ENCODE data around the gene ANAPC2.

ANAPC2 gene

GRCh38 chr9:137230705-137231371 lies 42.5 kb upstream of the ANAPC2 start, which contains the start of gene SLC34A3:
Gene SLC34A3, plus strand, starts transcription at chr9:137230901. Its CDS starts 802 bp downstream, at chr9:137231703.
- no peak for DNase-seq
- no peak within 1 kb of the TSS for H3K4me2 ChIP-seq (ENCODE audit: low read length)

GRCh38 chr9:137229903-137230704 lies 41.7 kb upstream of the ANAPC2 start:
- H3K56ac ChIP-seq (ENCODE audit: low read length) = no peak overlapping the region
- H3K4me2 ChIP-seq (ENCODE audit: low read length) = no peak overlapping the region
- H4K5ac ChIP-seq (ENCODE audit: low read length) = no peak overlapping the region
- no peaks in the 10 kb centered on the region for H3K4me1 ChIP-seq (ENCODE audit: control insufficient read depth, low read depth, low read length)
- H2BK120ac ChIP-seq (ENCODE audit: low read depth, low read length) = no peak overlapping the region
- no CpG with 5 or more reads among the region's 31 CpGs for WGBS (ENCODE audit: extremely low coverage, insufficient coverage, low lambda C conversion rate)
- no peak for DNase-seq
- no peaks in the 10 kb centered on the region for H3K79me1 ChIP-seq (ENCODE audit: low read length)
- no peak overlapping the region for H4K8ac ChIP-seq (ENCODE audit: low read depth, low read length)
- H3K27ac ChIP-seq (ENCODE audit: low read depth, low read length) = no peak overlapping the region
- H3K18ac ChIP-seq (ENCODE audit: low read length) = no peak overlapping the region
- H3K4me3 ChIP-seq (ENCODE audit: low read length) = no peak overlapping the region
- H3K36me3 ChIP-seq (ENCODE audit: control insufficient read depth, insufficient read depth, low read length) = no peaks in the 10 kb centered on the region
- no peaks in the 10 kb centered on the region for H3K27me3 ChIP-seq (ENCODE audit: insufficient read depth, low read length, poor library complexity)
- H2BK5ac ChIP-seq (ENCODE audit: low read length) = no peak overlapping the region
- no peak overlapping the region for H2BK15ac ChIP-seq (replicated peaks; ENCODE audit: low read depth)
- no peak overlapping the region for H3K9ac ChIP-seq (ENCODE audit: low read length)
- H3K23ac ChIP-seq (ENCODE audit: low read length) = no peak overlapping the region
- H3K79me2 ChIP-seq (ENCODE audit: control insufficient read depth, insufficient read depth, low read length) = no peaks in the 10 kb centered on the region
- H3K4ac ChIP-seq (ENCODE audit: low read depth, low read length) = no peak overlapping the region
- H2AK5ac ChIP-seq (ENCODE audit: low read length) = no peak overlapping the region

More at GRCh38 chr9:137230705-137231371, 42.5 kb upstream of the ANAPC2 start, which contains the start of gene SLC34A3:
- Histone ChIP-seq H3K79me1 (ENCODE audit: low read length) (no peaks in the 10 kb centered on the region), H2AK5ac (ENCODE audit: low read length) (no peak within 1 kb of the TSS), H2BK15ac (replicated peaks; ENCODE audit: low read depth) (no peak within 1 kb of the TSS), H3K9ac (ENCODE audit: low read length) (no peak within 1 kb of the TSS), H2BK5ac (ENCODE audit: low read length) (no peak within 1 kb of the TSS), H3K27ac (ENCODE audit: low read depth, low read length) (no peak within 1 kb of the TSS), H3K4me3 (ENCODE audit: low read length) (no peak within 1 kb of the TSS), H3K18ac (ENCODE audit: low read length) (no peak within 1 kb of the TSS), H3K27me3 (ENCODE audit: insufficient read depth, low read length, poor library complexity) (no peaks in the 10 kb centered on the region), H3K4ac (ENCODE audit: low read depth, low read length) (no peak within 1 kb of the TSS), H3K36me3 (ENCODE audit: control insufficient read depth, insufficient read depth, low read length) (no peaks in the 10 kb centered on the region), H2BK120ac (ENCODE audit: low read depth, low read length) (no peak within 1 kb of the TSS), H3K23ac (ENCODE audit: low read length) (no peak within 1 kb of the TSS), H3K79me2 (ENCODE audit: control insufficient read depth, insufficient read depth, low read length) (no peaks in the 10 kb centered on the region), H3K56ac (ENCODE audit: low read length) (no peak within 1 kb of the TSS), H4K8ac (ENCODE audit: low read depth, low read length) (no peak within 1 kb of the TSS), H4K5ac (ENCODE audit: low read length) (no peak within 1 kb of the TSS), H3K4me1 (ENCODE audit: control insufficient read depth, low read depth, low read length) (no peaks in the 10 kb centered on the region)
- no CpG with 5 or more reads among the region's 14 CpGs for WGBS (ENCODE audit: extremely low coverage, insufficient coverage, low lambda C conversion rate)

DNA sequence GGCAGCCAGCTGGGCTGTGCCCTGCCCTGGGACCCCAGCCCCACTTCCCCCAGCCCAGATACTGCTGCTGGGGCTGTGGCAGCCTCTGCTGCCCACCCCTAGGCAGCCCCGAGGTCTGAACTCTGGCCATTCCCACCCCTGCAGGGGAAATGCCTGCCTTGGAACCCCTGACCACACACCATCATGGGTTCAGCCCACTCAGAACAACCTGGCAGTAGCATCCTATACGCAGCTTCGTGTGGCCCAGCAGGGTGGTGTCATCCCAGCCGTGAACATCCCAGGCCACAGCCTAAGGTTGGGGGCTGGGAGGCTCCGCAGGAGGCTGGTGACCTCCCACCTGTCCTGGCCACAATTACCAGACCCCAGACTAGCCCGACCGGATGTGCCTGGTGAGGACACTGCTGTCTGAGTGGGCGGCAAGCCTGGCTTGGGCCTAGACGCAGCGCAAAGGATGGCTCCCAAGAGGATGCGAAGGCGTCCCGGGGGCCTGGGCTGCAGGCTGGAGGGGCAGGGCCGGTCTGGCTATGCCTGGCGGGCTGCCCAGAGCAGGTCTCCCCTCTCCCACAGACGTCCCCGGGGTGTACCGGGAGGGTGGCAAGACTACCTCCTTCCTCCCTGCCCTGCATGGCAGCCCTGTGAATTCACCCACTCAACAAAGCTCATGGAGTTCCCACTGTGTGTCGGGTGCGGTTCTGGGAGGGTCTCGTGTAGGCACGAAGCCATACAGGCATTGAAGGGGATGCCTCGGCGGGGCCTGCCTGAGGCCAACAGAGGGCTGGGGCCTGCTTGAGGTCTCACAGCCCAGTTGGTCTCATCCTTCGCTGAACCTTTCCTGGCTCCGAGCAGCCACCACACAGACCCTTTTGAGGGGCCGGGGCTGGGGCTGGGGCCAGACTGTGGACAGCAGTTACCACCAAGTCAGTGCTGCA lies 40.9 kb upstream of the ANAPC2 start:
- H3K56ac ChIP-seq (ENCODE audit: low read length) = no peak overlapping the region
- no CpG with 5 or more reads among the region's 27 CpGs for WGBS (ENCODE audit: extremely low coverage, insufficient coverage, low lambda C conversion rate)
- H3K4me3 ChIP-seq (ENCODE audit: low read length) = no peak overlapping the region
- no peak overlapping the region for H2BK15ac ChIP-seq (replicated peaks; ENCODE audit: low read depth)
- no peak overlapping the region for H3K4me2 ChIP-seq (ENCODE audit: low read length)
- no peak overlapping the region for H2AK5ac ChIP-seq (ENCODE audit: low read length)
- H4K5ac ChIP-seq (ENCODE audit: low read length) = no peak overlapping the region
- no peak overlapping the region for H3K18ac ChIP-seq (ENCODE audit: low read length)
- no peak overlapping the region for H3K9ac ChIP-seq (ENCODE audit: low read length)
- no peaks in the 10 kb centered on the region for H3K79me1 ChIP-seq (ENCODE audit: low read length)
- no peaks in the 10 kb centered on the region for H3K79me2 ChIP-seq (ENCODE audit: control insufficient read depth, insufficient read depth, low read length)
- no peak overlapping the region for H3K4ac ChIP-seq (ENCODE audit: low read depth, low read length)
- H3K23ac ChIP-seq (ENCODE audit: low read length) = no peak overlapping the region
- H4K8ac ChIP-seq (ENCODE audit: low read depth, low read length) = no peak overlapping the region
- H3K27me3 ChIP-seq (ENCODE audit: insufficient read depth, low read length, poor library complexity) = no peaks in the 10 kb centered on the region
- no peak overlapping the region for H2BK5ac ChIP-seq (ENCODE audit: low read length)
- H3K36me3 ChIP-seq (ENCODE audit: control insufficient read depth, insufficient read depth, low read length) = no peaks in the 10 kb centered on the region
- no peak overlapping the region for H2BK120ac ChIP-seq (ENCODE audit: low read depth, low read length)
- H3K27ac ChIP-seq (ENCODE audit: low read depth, low read length) = no peak overlapping the region
- DNase-seq = no peak
- no peaks in the 10 kb centered on the region for H3K4me1 ChIP-seq (ENCODE audit: control insufficient read depth, low read depth, low read length)

- no peak overlapping the region for H3K23ac ChIP-seq (ENCODE audit: low read length)
- no peaks in the 10 kb centered on the region for H3K27me3 ChIP-seq (ENCODE audit: insufficient read depth, low read length, poor library complexity)
- no peak overlapping the region for H4K5ac ChIP-seq (ENCODE audit: low read length)
- no peak overlapping the region for H3K4ac ChIP-seq (ENCODE audit: low read depth, low read length)
- no peak overlapping the region for H3K4me3 ChIP-seq (ENCODE audit: low read length)
- no peak for DNase-seq
- H3K36me3 ChIP-seq (ENCODE audit: control insufficient read depth, insufficient read depth, low read length) = no peaks in the 10 kb centered on the region
- no peaks in the 10 kb centered on the region for H3K79me1 ChIP-seq (ENCODE audit: low read length)
- no peak overlapping the region for H2BK5ac ChIP-seq (ENCODE audit: low read length)
- H3K79me2 ChIP-seq (ENCODE audit: control insufficient read depth, insufficient read depth, low read length) = no peaks in the 10 kb centered on the region
- no peak overlapping the region for H3K18ac ChIP-seq (ENCODE audit: low read length)
- H2AK5ac ChIP-seq (ENCODE audit: low read length) = no peak overlapping the region
- H4K8ac ChIP-seq (ENCODE audit: low read depth, low read length) = no peak overlapping the region
- no peak overlapping the region for H3K27ac ChIP-seq (ENCODE audit: low read depth, low read length)
- no peak overlapping the region for H2BK15ac ChIP-seq (replicated peaks; ENCODE audit: low read depth)
- H3K56ac ChIP-seq (ENCODE audit: low read length) = no peak overlapping the region
- H3K4me1 ChIP-seq (ENCODE audit: control insufficient read depth, low read depth, low read length) = no peaks in the 10 kb centered on the region
- H3K4me2 ChIP-seq (ENCODE audit: low read length) = no peak overlapping the region
- no peak overlapping the region for H3K9ac ChIP-seq (ENCODE audit: low read length)
- whole genome bisulfite sequencing (ENCODE audit: extremely low coverage, insufficient coverage, low lambda C conversion rate) = no CpG with 5 or more reads among the region's 29 CpGs
- no peak overlapping the region for H2BK120ac ChIP-seq (ENCODE audit: low read depth, low read length)
Measured at GRCh38 chr9:137228506-137228967, 40.2 kb upstream of the ANAPC2 start.

DNA sequence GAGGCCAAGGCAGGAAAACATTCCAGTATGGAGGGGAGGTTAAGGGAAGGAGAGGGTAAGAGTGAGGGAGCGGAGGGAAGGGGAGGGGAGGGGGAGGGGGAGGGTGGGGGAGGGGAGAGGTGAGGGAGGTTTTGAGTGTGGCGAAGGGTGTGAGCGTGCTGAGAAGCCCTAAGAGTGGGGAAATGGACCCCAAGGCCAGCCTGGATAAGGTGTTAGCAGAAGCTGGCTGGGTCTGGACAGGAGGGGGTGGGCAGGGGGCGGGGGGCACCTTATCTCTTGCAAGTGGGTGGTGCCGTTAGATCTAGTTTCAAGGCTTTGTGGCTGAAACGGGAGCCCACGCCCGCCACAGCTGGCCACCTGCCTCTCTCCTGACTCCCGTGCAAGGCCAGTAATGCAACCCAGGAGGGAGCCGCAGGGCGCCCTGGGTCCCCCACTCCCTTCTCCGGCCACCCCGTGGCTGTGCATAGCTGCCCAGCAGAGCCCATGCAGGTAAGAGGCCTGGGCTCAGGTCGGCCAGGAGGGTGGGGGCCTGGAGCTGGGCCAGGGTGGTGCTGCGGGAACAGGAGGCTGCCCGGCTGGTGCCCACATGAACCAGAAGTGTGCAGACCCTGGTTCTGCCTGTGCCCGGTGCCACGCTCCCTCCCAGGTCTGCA lies 39.6 kb upstream of the ANAPC2 start:
- no peaks in the 10 kb centered on the region for H3K36me3 ChIP-seq (ENCODE audit: control insufficient read depth, insufficient read depth, low read length)
- no peak overlapping the region for H3K4ac ChIP-seq (ENCODE audit: low read depth, low read length)
- no peak overlapping the region for H2BK15ac ChIP-seq (replicated peaks; ENCODE audit: low read depth)
- no peaks in the 10 kb centered on the region for H3K4me1 ChIP-seq (ENCODE audit: control insufficient read depth, low read depth, low read length)
- H3K18ac ChIP-seq (ENCODE audit: low read length) = no peak overlapping the region
- no peak for DNase-seq
- no peaks in the 10 kb centered on the region for H3K27me3 ChIP-seq (ENCODE audit: insufficient read depth, low read length, poor library complexity)
- H4K8ac ChIP-seq (ENCODE audit: low read depth, low read length) = no peak overlapping the region
- WGBS (ENCODE audit: extremely low coverage, insufficient coverage, low lambda C conversion rate) = no CpG with 5 or more reads among the region's 18 CpGs
- no peak overlapping the region for H3K4me2 ChIP-seq (ENCODE audit: low read length)
- H3K27ac ChIP-seq (ENCODE audit: low read depth, low read length) = no peak overlapping the region
- no peak overlapping the region for H3K56ac ChIP-seq (ENCODE audit: low read length)
- H2BK120ac ChIP-seq (ENCODE audit: low read depth, low read length) = no peak overlapping the region
- H2AK5ac ChIP-seq (ENCODE audit: low read length) = no peak overlapping the region
- H3K79me1 ChIP-seq (ENCODE audit: low read length) = no peaks in the 10 kb centered on the region
- no peak overlapping the region for H3K9ac ChIP-seq (ENCODE audit: low read length)
- no peak overlapping the region for H2BK5ac ChIP-seq (ENCODE audit: low read length)
- H4K5ac ChIP-seq (ENCODE audit: low read length) = no peak overlapping the region
- no peak overlapping the region for H3K23ac ChIP-seq (ENCODE audit: low read length)
- no peaks in the 10 kb centered on the region for H3K79me2 ChIP-seq (ENCODE audit: control insufficient read depth, insufficient read depth, low read length)
- H3K4me3 ChIP-seq (ENCODE audit: low read length) = no peak overlapping the region
